Ectodermal cell (in vitro differentiated cells): ENCODE data around the gene DCUN1D4.
"Not testable (repeated sequence)": the region's sequence is repeated elsewhere in the genome, so short reads cannot be mapped to it uniquely, and the experiment has no call there.

ENCODE experiments used
- H3K27ac ChIP-seq: 2 replicates; pipeline ENCODE4 v1.7.0; 2013; ENCODE audit warnings: mild to moderate bottlenecking, low read depth, low read length; ENCODE audit not compliant: insufficient read depth, poor library complexity, severe bottlenecking
- H3K27me3 ChIP-seq: 2 replicates; pipeline ENCODE4 v1.7.0; 2013; ENCODE audit warnings: mild to moderate bottlenecking, low read length; ENCODE audit not compliant: insufficient read depth, control insufficient read depth, poor library complexity, severe bottlenecking
- H3K36me3 ChIP-seq: one replicate; pipeline ENCODE4 v1.7.0; 2013; ENCODE audit warnings: low read length; ENCODE audit not compliant: control insufficient read depth, insufficient read depth
- H3K4me1 ChIP-seq: one replicate; pipeline ENCODE4 v1.7.0; 2013; ENCODE audit warnings: low read length; ENCODE audit not compliant: control insufficient read depth, insufficient read depth
- H3K4me3 ChIP-seq: 2 replicates; pipeline ENCODE4 v1.7.0; 2013; ENCODE audit warnings: low read depth, low read length, control low read depth; ENCODE audit not compliant: insufficient read depth
- H3K9me3 ChIP-seq: 2 replicates; pipeline ENCODE4 v1.7.0; 2013; ENCODE audit warnings: mild to moderate bottlenecking, low read length, moderate library complexity; ENCODE audit not compliant: control insufficient read depth
- WGBS, 2 experiments: methylation state at CpG; one replicate each; pipeline ENCODE4 v1.1.7; 2013; ENCODE audit warnings: missing lambda C conversion rate in 2 of 2; 5-methylcytosine and 5-hydroxymethylcytosine counted together

The DCUN1D4 gene

DNA sequence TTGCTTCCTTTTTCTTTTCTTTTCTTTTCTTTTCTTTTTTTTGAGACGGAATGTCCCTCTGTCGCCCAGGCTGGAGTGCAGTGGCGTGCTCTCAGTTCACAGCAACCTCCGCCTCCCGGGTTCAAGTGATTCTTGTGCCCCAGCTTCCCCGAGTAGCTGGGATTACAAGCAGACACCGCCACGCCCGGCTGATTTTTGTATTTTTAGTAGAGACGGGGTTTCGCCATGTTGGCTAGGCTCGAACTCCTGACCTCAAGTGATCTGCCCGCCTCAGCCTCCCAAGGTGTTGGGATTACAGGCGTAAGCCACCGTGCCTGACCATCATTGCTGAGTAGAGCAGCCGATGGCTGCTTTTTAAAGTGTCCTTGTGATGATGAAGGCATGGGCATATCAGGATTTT, 50.4 kb downstream of the DCUN1D4 start:
- H3K36me3 ChIP-seq: peaks cover 22% of the 10 kb centered on the region
- not testable (repeated sequence) for H3K27me3 ChIP-seq, H3K4me3 ChIP-seq, H3K27ac ChIP-seq, H3K4me1 ChIP-seq, H3K9me3 ChIP-seq
- WGBS, 2 experiments: 90 to 93% methylated on average over 16 of the region's 16 CpGs

DNA sequence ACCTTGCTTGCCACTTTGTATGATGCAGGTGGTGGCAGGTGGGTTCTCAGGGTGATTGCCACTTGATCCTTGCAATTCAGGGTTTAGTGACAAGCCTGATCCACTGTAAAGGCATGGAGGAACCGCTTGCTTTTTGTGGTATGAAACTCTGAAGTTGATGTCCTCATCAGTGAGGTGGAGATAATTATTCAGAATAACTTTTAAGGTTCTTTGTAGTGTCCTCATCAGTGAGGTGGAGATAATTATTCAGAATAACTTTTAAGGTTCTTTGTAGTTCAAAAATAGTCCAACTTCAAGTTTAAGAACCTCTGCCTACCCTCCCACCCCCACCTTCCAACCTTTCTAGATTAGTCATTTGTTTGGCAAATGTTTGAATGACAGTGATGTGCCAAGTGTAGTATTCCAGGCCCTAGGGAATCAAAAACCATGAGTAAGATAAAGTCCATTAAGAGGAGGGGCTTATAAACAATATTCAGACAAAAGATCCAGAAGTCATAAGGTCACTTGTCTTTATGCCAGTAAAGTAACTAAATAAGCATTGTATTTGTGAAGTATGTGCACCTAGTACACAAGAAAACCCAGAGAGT, 51.2 kb downstream of the DCUN1D4 start:
- WGBS, 2 experiments: 92 to 100% methylated on average over 1 of the region's 1 CpG
- Histone ChIP-seq H3K27me3 (no peaks in the 10 kb centered on the region), H3K27ac (no peak overlapping the region), H3K9me3 (no peaks in the 10 kb centered on the region), H3K4me1 (no peaks in the 10 kb centered on the region), H3K4me3 (no peak overlapping the region), H3K36me3 (peaks cover 18% of the 10 kb centered on the region)

DNA sequence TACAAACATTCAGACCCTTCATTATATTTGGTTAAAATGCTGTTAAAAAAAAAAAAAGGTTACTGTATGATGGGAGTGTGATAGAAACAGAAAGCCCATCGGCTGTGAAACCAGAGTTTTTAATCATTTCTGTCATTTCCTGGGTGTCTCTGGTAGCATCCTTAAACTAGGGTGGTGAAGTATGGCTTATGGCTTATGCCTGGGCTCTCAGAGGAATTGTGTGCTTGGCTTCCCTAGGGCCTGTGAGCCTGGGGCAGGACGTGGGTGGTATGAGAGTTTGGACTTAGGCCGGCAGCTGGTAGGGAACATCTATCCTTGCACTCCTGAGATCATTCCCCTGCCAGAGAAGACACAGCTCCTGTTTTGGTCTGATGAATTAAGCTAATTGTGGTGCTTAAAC, 52.2 kb downstream of the DCUN1D4 start:
- no peaks in the 10 kb centered on the region for H3K9me3 ChIP-seq
- WGBS, 2 experiments: 86 to 88% methylated on average over 3 of the region's 3 CpGs
- no peaks in the 10 kb centered on the region for H3K4me1 ChIP-seq
- H3K27ac ChIP-seq: no peak overlapping the region
- no peaks in the 10 kb centered on the region for H3K27me3 ChIP-seq
- peaks cover 25% of the 10 kb centered on the region for H3K36me3 ChIP-seq
- H3K4me3 ChIP-seq: no peak overlapping the region

DNA sequence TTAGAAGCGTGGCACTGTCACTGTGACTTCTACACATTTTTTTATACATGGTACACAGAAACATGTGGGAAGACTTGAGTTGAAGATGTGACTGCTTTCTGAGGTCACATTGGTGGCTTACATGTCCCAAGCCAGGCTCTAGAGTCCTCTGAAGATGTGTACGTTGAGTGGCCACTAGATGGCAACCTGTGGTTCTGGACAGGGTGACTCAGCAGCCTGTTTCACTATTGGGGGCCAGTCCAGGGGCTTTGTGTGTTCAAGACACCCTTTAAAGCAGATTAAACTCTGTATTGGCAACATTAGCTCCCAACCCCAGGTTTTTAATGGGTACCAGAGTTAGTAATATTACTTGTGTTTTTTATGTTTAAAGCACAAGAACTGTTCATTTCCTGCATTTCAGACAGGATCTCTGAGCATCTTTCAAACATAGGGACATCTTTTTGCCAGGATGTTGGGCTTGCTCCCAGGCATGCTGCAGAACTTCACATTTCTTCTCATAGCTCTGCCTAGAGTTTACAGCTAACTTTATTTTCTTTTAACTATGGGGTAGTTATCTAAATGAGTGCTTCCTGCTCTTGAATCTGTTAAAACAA, 53.0 kb downstream of the DCUN1D4 start:
- Histone ChIP-seq H3K27me3 (no peaks in the 10 kb centered on the region), H3K4me1 (no peaks in the 10 kb centered on the region), H3K27ac (peak overlapping the region; percentile 42), H3K36me3 (peaks cover 25% of the 10 kb centered on the region), H3K4me3 (no peak overlapping the region), H3K9me3 (no peaks in the 10 kb centered on the region)
- WGBS, 2 experiments: 17 to 31% methylated on average over 2 of the region's 2 CpGs

DNA sequence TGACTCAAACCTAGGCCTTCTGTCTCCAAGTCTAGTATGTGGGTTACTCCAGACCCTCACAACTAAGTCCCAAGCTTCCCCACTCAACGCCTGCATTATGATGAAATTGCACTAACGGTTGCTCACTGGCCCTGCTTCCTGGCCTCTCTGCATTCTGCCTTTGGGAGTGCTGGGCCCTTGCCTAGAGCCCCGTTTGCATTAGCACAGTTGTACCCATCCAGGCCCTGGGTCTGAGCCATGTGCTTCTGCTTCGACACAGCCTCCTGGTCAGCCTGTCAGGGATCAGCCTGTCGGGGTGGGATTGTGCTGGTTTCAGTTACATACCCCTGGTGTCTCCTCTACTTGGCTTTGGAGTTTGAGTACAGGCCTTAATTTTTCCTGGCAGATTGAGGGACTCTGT, 58.4 kb downstream of the DCUN1D4 start:
- Histone ChIP-seq H3K36me3 (peaks cover 36% of the 10 kb centered on the region), H3K4me3 (no peak overlapping the region), H3K4me1 (no peaks in the 10 kb centered on the region), H3K9me3 (no peaks in the 10 kb centered on the region), H3K27ac (no peak overlapping the region), H3K27me3 (no peaks in the 10 kb centered on the region)
- 92% methylated on average over 5 of the region's 5 CpGs for WGBS, 2 experiments

DNA sequence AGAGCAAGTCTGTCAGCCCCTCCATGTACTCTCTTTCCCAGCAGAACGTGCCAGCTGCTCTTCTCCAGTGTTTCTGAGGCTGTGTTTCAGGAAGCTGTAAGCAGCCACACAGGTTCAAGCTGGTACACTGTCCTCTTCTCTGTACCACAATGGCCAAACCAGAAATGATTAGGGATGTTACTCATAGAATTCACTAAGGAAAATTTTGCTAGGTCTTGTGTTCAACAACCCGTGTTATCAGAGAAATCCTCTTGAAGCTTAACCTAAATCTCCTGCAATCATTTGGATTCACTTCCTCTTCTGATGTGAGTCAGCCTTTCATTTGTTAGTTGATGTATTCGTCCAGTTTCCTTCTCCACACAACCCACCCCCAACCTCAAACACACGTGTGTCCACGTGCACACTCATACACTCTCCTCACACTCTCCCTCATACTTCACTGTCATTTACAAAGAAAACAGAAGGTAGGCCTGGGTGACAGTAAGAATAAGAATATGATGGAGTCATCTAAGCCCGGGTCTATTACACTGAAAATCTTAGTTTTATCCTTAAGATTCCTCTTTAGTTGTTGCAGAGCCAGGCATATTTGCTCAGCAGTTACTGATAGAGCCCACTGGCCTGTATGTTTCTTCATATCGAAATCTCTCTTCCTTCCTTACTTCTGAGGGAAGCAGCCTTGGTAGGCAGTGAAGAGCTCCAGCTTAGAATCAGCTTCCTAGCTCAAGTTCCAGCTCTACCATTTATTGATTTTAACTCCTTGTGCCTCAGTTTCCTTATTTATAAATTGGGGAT, 63.4 kb downstream of the DCUN1D4 start:
- no peak overlapping the region for H3K4me3 ChIP-seq
- 92 to 93% methylated on average over 7 of the region's 7 CpGs for WGBS, 2 experiments
- H3K4me1 ChIP-seq: no peaks in the 10 kb centered on the region
- peaks cover 39% of the 10 kb centered on the region for H3K36me3 ChIP-seq
- no peaks in the 10 kb centered on the region for H3K27me3 ChIP-seq
- H3K9me3 ChIP-seq: no peaks in the 10 kb centered on the region
- H3K27ac ChIP-seq: no peak overlapping the region

DNA sequence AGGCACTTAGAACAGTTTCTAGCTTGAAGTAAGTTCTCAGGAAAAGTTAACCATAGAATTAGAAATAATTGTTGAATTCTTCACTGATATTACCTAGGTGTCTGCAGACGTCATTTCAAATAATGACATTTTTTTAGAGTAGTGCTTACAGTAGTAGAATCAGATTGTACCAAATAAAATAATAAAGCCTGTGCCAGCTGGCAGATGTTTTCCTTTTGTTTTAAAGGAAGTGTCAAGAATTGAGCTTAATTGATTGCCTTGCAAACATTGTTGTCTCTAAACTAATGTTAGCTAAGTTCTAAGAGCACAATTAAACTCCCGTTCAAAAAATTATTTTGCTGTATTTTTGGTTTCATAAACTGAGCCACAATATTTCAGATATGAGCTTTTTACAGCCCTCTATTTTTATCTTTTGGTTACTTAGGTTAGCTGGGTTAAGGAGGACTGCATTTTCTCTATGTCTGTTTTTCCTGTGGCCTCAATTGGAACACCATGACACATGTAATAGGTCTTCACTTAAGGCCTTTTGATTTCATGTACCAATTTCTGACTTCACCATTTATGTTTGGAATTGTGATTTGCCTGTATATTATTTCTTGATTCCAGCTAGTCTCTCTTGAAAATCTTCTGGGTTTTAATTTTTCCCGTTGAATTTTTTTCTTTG, 64.2 kb downstream of the DCUN1D4 start:
- Histone ChIP-seq H3K27ac (no peak overlapping the region), H3K4me1 (no peaks in the 10 kb centered on the region), H3K36me3 (peaks cover 33% of the 10 kb centered on the region), H3K9me3 (no peaks in the 10 kb centered on the region), H3K27me3 (no peaks in the 10 kb centered on the region), H3K4me3 (no peak overlapping the region)
- 95 to 100% methylated on average over 2 to 3 of the region's 3 CpGs for WGBS, 2 experiments

DNA sequence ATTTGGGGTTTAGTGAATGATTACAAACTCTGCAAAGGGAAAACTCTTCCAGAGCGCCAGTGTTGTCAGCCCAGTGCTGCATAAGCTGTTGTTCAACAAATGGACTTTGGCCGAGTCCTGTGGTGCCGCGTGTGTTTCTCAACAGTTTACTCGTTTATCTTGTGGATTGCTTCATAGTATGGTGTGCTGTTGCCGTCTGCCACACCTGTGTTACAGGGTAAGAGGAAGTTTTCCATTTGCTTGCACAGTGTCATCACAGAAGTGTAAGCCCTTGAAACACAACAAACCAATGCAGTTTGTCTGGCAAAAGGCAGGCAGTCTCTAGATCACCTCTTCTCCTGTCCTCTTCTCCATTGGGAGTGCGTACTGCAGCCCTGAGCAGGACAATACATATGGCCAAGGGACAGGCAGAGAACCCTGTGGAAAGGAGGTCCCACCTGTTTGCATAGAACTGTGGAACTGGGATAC, 66.3 kb downstream of the DCUN1D4 start:
- Histone ChIP-seq H3K27me3 (no peaks in the 10 kb centered on the region), H3K27ac (no peak overlapping the region), H3K36me3 (peaks cover 37% of the 10 kb centered on the region), H3K9me3 (no peaks in the 10 kb centered on the region), H3K4me1 (no peaks in the 10 kb centered on the region), H3K4me3 (no peak overlapping the region)
- 96 to 98% methylated on average over 7 of the region's 7 CpGs for WGBS, 2 experiments

DNA sequence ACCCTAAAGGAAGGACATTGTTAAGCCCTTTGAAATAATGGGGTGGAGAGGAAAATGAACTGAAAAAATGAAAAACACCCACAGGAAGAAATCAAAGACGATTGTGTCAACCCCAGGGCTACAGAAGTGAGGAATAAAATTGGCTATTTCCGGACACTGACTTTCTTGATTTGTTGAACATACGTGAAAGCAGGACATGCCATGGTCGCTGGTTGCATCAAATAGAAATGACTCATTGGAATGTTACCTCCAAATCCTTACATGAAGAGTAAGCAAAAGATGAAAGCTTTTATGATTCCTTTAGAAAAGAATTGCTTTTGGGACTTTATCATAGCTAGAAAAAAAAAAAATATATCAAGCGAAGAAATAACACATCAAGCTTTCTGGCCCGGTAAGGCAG, 75.3 kb downstream of the DCUN1D4 start:
- Histone ChIP-seq H3K4me1 (no peaks in the 10 kb centered on the region), H3K9me3 (no peaks in the 10 kb centered on the region), H3K36me3 (peaks cover 33% of the 10 kb centered on the region), H3K27me3 (no peaks in the 10 kb centered on the region), H3K27ac (no peak overlapping the region), H3K4me3 (no peak overlapping the region)
- WGBS, 2 experiments: 88 to 93% methylated on average over 6 of the region's 6 CpGs

DNA sequence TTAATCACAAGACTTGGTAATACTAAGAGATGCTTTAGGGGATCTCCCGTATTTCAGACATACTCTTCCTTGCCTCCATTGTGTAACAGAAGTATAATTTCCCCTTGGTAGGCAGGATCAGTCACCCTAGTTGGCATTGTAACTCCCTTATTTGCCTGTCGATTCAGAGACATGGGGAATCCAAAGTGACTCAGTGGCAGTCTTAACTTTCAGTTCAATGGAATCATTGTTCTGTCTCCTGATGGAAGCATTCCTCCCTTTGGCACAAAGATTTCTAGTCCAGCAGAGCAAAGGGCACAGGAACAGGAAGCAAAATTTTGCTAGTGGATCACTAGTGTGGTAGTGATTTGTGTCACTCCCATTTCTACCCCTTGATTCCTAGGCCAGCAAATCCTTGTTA, 80.4 kb downstream of the DCUN1D4 start:
- 94% methylated on average over 2 of the region's 2 CpGs for WGBS, 2 experiments
- Histone ChIP-seq H3K27me3 (no peaks in the 10 kb centered on the region), H3K36me3 (no peaks in the 10 kb centered on the region), H3K27ac (no peak overlapping the region), H3K9me3 (no peaks in the 10 kb centered on the region), H3K4me3 (no peak overlapping the region), H3K4me1 (no peaks in the 10 kb centered on the region)
